Measurements from ENCODE around the gene PTPN4.

PTPN4 gene

DNA sequence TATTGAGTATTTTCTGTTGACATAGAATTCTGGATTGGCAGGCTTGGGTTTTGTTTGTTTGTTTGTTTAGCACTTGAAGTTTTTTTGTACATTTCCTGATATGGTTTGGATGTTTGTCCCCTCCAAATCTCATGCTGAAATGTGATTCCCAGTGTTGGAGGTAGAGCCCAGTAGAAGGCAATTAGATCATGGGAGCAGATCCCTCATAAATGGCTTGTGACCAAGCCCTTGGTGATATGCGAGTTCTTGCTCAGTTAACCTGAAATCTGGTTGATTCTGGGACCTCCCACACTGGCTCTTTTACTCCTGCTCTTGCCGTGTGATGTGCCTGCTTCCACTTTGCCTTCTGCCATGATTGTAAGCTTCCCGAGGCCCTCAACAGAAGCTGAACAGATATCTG is 98.0 kb downstream of the PTPN4 start:
- no peak for DNase-seq (ENCODE audit: low spot score)

DNA sequence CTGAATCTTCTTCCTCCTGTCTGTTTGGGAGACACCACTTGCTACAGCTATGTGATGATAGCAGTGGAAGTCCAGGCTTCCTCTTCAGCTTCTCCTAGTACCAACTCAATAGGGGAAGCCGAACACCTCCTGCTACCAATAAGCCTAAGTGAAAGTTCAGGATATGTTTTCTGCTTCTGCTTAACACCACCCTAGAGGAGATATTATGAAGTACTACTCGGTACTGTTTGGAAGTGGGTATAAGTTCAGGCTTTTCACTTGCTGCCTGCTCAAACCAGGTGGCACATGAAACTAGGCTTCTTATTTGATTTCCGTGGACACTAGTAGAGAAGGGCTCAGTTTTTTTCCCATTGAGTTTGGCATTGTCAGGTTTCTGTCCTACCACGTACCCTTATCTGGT is 99.8 kb downstream of the PTPN4 start:
- no peak for DNase-seq (ENCODE audit: low spot score)

DNA sequence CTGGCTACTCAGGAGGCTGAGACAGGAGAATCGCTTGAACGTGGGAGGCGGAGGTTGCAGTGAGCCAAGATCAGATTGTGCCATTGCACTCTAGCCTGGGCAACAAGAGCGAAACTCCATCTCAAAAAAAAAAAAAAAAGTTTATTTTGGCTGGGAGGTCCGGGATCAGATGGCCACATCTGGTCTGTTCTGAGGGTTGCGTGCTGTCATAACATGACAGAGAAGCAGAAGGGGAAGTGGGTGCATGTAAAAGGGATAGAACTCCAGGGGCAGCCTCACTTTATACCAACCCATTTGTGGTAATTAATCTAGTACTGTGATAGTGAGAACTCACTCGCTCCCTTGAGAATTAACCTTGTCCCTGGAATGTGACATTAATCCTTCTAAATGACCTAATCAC is 101.2 kb downstream of the PTPN4 start:
- DNase-seq (ENCODE audit: low spot score) = no peak

DNA sequence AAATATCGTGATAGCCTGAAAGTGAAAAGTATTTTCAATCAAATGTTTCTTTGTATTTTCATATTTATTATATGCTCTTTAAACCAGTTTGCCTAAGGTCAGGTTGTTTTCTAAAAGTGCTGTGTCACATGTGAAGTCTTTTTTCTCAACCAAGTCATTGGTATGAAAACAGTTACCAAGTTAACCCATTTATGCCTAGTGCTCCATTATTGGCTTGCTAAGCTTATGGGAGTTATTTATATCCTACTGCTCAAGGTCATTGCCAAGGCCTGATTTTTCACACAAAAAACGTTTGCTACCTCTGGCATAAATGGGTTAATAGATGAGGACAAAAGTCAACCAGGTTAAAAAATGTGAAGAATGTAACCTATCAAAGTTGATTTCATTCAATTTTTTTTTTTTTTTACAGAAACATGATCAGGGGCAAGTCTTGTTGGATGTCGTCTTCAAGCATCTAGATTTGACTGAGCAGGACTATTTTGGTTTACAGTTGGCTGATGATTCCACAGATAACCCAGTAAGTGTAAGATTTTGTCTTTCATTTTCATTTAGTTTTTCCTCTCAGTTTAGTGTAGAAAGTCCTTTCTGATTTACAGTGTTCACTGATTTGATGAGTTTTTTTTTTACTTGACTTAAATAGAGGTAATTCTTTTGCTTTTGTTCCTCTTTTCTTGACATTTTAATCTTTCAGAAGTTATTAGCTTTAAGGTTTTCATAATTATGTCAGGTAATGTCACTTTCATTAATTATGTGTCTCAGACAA is 102.6 kb downstream of the PTPN4 start:
- no peak for DNase-seq (ENCODE audit: low spot score)

DNA sequence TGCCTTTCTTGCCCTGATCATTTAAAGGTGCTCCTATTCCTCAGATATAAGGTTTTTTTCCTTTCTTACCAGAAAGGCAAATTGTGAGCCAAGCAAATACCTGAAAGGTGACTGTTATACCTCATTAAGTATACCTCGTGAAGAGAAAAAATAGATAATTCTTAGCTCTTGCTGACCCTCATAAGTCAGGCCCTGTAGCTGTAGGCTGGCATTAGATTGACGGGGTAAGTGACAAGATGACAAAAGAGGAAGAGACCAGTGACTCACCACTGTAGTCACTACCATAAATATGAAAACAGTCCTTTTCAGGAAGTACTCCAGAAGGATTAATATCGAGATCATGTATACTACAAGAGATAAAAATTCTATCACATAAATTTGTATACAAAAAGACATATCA is 104.6 kb downstream of the PTPN4 start:
- peak; percentile 7 for DNase-seq (ENCODE audit: low spot score)

DNA sequence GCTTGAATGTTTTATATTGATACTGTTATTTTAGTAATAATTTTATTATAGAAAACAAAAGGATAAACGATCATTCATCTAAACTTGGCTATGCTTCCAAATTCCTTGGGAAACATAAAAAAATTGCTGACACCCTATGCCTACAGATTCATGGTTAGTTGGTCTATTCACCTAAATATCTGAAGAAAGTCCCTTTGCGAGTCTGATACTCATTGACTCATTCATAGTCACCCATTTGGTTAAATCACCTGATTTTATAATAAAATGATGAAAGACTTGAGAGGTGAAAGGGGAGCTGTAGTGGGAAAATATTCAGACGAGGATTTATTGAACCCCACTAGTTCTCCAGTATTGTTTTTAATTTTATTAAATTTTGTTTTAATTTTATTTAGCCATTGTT is 112.0 kb downstream of the PTPN4 start:
- no peak for DNase-seq (ENCODE audit: low spot score)

- no peak for DNase-seq (ENCODE audit: low spot score)
These were observed 113.9 kb downstream of the PTPN4 start for GRCh38 chr2:119873350-119874315.

- DNase-seq (ENCODE audit: low spot score) = no peak
These were observed 119.8 kb downstream of the PTPN4 start for GRCh38 chr2:119879502-119879901.

- DNase-seq (ENCODE audit: low spot score) = no peak
These were observed 129.0 kb downstream of the PTPN4 start for GRCh38 chr2:119888680-119889079.

- DNase-seq (ENCODE audit: low spot score) = no peak
These were observed 138.1 kb downstream of the PTPN4 start for GRCh38 chr2:119897736-119898395.

- DNase-seq (ENCODE audit: low spot score) = no peak
These were observed 141.3 kb downstream of the PTPN4 start for GRCh38 chr2:119901013-119901412.

GRCh38 chr2:119910566-119910965 is 150.8 kb downstream of the PTPN4 start:
- DNase-seq (ENCODE audit: low spot score) = no peak

- no peak for DNase-seq (ENCODE audit: low spot score)
These were observed 154.5 kb downstream of the PTPN4 start for GRCh38 chr2:119914266-119914665.

GRCh38 chr2:119921825-119922224 is 162.1 kb downstream of the PTPN4 start:
- no peak for DNase-seq (ENCODE audit: low spot score)

DNA sequence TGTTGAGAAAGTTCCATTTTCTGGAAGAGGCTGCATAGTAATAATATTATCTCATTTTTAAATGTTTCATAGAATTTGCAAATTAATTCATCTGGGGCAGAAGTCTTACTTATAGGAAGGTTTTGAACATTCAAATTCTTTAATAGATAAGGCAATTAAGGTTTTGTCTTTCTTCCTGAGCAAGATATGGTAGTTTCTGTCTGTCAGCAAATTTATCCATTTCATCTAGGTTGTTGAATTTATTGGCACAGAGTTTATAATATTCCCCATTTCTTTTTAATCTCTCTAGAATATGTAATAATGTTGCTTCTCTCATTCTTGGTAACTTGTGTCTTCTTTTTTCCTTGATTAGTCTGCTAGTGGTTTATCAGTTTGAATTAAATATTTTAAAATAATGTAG is 163.0 kb downstream of the PTPN4 start:
- no peak for DNase-seq (ENCODE audit: low spot score)

GRCh38 chr2:119929537-119929936 is 169.8 kb downstream of the PTPN4 start:
- no peak for DNase-seq (ENCODE audit: low spot score)

DNA sequence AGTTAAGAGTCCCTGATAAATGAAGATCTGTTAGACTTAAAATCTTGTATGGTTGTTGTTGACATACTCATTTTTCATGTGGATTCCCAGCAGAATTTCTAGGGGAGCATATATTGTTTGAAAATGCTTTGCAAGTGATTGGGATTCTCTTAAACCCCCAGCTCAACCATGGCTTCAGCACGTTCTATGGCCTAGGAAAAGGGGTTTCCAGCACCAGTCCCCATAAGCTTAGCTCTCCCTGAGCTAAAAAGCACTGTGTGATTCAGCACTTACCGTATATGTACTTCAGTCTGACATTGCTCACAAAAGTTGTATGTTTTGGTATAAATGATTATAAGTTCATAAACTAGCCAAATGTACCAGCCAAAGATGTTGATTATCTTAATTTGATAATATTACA is 173.1 kb downstream of the PTPN4 start:
- no peak for DNase-seq (ENCODE audit: low spot score)

GRCh38 chr2:119934319-119934718 is 174.6 kb downstream of the PTPN4 start:
- no peak for DNase-seq (ENCODE audit: low spot score)

- no peak for DNase-seq (ENCODE audit: low spot score)
These were observed 178.0 kb downstream of the PTPN4 start for GRCh38 chr2:119937680-119938079.

DNA sequence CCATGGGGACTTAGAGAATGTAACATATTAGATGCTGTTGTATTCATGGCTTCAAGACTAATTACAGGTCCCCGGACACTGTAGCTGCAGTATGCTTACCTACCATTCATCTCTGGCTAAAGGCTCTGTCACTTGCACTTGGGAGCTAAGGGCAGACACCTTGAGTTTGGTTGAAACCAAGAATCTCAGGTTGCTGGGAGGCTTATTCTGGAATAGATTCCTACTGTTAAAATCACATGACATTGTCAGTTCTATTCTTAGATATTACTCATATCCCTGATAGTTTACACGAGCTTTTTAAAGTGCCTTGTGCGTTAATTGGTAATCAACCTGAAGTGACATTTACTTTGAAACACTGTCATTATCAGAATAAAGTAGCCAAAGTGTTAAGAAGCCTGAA is 180.2 kb downstream of the PTPN4 start:
- DNase-seq (ENCODE audit: low spot score) = no peak

GRCh38 chr2:119940856-119941255 is 181.1 kb downstream of the PTPN4 start:
- DNase-seq (ENCODE audit: low spot score) = no peak

- DNase-seq (ENCODE audit: low spot score) = no peak
These were observed 181.7 kb downstream of the PTPN4 start for GRCh38 chr2:119941388-119941787.

All from LoVo (cell line).